Hypothalamus (tissue), 51 donors: ENCODE measurements around the gene POLA1.

ENCODE experiments used
- DNase-seq, 51 donors: peaks; one replicate each; lab custom pipeline; 2025; lab: John Stamatoyannopoulos, UW

POLA1 gene

DNA sequence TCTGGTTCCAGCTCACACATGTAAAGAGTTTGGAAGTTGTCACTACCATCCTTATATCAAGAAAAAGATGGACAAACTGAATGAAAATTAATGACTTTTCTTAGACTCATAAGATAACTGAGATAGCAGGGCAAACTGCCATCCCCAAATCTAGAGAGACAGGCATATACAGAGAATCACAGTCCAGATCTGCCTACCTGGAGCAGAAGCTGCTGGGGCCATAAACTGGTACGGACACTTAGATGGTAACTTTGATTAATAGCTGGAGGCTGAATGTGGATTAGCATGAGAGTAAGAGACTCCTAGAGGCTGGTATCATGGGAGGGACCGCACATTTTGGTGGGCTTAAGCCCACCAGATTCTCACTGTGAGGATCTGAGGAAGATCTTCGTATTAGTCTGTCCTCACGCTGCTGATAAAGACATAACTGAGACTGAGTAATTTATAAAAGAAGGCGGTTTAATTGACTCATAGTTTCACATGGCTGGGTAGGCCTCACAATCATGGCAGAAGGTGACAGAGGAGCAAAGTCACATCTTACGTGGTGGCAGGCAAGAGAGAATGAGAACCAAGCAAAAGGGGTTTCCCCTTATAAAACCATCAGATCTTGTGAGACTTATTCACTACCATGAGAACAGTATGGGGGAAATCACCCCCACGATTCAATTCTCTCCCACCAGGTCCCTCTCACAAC is 10.8 kb upstream of the POLA1 start:
- DNase-seq: no peak

DNA sequence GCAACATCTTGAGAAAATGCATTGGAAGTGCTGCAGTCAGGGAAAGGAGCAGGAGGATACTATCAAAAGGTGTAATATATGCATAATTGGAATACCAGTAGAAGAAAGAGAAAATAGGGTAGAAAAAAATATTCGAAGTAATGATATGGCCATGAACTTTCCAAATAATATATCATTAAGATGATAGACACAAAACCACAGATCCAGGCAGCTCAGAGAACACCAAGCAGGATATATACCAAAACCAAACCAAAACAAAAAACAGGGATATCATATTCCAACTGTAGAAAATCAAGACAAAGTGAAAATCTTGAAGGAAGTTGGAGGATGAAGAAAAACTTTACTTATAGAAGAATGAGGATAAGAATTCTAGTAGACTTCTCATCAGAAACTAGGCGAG is 9.7 kb upstream of the POLA1 start:
- no peak for DNase-seq

DNA sequence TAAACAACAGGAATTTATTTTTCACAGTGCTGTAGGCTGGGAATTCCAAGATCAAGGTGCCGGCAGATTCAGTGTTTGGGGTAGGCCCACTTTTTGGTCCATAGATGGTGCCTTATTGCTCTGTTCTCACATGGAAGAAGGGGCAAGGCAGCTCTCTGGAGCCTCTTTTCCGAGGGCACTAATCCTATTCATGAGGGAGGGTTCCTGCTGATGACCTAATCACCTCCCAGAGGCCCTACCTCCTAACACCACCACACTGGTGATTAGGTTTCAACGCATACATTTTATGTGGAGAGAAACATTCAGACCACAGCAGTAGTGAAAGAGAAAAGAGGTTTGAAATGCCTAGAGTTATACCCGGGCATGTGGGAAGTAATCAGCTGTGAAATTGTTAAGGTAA is 1.4 kb upstream of the POLA1 start:
- DNase-seq: no peak

DNA sequence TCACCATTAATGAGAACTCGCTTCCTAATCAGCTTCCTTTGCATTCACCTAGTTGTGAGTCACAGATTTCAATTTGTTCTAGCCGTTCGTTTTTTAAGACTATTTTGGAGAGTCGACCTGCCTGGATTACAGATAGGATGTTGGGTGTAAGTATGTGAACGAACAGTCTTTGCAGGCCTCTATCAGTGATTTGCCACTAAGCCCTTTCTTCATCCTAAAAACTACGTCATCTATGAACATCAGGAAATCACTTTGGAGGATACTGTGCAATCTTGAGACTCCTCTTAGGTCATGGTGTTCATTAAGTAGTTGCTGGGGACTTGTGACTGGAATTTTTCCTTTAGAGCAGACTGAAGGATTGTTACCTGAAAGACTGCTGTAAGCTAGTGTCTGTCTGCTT is 1.1 kb downstream of the POLA1 start:
- DNase-seq: no peak

DNA sequence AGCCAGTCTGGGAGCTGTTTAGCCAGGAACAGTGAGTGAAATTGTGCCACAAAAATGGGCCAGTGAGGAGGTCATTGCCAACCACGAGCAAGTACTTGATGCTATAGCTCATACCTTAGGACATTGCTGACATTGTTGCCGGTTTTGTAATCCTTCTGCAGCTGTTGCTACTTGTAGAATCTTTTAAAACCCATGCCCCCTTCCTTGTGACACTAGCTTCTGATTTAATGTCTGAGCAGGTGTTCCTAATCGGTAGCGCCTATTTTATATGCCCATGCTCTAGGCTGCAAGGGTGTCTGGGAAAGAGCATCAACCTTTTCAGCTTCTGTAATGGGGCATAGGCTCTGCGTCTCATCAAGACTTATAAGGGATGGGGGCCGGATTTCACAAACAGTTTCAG is 2.6 kb downstream of the POLA1 start:
- no peak for DNase-seq

DNA sequence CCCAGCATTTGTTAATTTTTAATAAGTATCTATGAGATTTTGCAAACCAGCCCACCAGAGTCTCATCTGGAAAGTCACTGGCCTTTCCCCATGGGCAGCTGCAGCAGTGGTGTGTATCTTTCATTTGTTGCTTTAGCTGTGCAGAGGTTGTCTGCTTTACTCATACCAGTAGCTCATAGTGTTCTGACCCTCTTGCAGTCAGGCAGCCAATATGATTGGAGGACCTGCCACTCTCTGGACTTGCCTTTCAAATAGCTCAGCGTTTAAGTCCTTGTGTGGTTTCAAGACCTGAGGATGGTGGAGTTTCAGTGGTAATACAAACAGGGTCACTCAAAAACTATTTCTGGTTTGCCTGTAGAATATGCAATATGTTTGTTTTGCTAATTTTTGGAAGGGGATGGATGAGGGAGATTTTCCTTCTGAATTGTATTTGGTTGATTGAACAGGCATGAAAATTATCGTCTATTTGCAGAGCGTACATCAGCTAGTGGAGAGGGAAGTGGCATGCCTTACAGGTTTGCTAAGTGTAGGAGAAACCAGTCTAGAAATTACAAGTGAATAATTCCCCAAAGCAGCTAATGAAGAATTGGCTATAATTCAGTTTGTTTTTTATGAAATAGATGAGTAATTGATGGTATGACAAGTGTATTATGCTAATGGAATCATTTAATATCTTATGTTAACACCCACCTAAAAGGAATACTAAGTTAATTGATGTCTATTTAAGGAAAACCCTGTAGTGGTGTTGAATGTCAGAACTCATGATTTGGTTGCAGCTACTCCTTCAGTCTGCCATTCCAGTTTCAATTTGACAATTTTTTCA is 8.9 kb downstream of the POLA1 start:
- DNase-seq: no peak

DNA sequence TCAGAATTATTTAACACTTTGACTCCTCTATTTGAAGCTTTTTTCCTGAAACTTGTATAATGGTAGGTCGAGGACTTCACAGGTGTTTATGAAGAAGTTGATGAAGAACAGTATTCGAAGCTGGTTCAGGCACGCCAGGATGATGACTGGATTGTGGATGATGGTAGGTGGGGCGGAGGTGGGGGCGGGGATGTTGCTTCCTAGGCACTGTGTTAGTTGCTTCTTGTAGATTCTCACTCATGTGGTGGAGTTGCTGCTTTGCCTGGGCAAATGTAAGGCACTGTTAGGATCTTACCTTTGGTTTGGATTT is 9.4 kb downstream of the POLA1 start:
- DNase-seq: no peak

DNA sequence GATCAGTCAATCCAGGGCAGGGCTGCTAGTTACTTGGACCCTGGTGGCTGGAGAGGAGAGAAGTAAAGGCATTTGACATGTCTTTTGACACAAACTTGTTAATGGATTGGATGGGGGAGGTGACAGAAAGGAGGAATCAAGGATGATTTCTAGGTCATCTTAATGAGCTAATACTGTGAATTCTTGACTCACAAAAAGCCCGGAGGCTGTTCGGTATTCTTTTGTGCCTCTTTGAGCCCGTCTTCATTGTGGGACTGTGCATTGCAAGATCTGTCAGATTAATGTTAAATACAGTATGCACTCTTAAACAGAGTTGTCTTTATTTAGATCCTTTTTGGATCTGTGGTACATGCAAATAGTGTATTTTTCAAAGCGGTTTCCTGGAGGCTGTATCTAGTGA is 25.1 kb downstream of the POLA1 start:
- DNase-seq: no peak

DNA sequence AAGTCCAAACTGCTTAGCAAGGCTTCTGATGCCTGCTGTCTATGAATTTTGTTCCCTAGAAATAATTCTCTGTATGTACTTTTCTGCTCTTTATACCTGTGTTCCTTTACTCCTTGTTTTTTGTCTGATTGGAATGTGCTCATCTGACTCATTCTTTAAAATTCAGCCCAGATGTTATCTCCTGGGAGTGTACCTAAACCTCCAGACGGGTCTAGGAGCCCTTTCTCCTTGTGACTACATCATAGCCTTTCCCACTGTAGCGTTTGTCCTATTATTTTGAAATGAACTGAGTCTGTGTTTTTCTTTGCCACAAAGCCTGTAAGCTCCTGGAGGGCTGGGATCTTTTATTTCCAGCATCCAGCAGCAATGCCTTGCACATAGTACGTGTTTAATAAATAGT is 26.3 kb downstream of the POLA1 start:
- no peak for DNase-seq

DNA sequence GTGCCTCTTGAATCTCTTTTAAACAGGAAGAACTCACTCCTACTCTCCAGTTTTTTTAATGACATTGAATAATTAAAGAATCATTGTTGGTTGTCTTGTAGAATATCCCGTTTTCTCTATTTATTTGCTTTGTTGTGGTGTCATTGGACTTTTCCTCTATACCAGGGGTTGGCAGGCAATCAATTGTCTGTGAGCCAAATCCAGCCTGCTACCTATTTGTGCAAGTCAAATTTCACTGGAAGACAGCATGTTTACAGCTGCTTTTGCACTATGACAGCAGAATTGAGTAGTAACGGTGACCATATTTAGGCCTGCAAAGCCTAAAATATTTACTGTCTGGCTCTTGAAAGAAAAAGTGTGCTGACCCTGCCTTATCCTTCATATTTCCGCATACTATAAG is 34.8 kb downstream of the POLA1 start:
- DNase-seq: no peak

DNA sequence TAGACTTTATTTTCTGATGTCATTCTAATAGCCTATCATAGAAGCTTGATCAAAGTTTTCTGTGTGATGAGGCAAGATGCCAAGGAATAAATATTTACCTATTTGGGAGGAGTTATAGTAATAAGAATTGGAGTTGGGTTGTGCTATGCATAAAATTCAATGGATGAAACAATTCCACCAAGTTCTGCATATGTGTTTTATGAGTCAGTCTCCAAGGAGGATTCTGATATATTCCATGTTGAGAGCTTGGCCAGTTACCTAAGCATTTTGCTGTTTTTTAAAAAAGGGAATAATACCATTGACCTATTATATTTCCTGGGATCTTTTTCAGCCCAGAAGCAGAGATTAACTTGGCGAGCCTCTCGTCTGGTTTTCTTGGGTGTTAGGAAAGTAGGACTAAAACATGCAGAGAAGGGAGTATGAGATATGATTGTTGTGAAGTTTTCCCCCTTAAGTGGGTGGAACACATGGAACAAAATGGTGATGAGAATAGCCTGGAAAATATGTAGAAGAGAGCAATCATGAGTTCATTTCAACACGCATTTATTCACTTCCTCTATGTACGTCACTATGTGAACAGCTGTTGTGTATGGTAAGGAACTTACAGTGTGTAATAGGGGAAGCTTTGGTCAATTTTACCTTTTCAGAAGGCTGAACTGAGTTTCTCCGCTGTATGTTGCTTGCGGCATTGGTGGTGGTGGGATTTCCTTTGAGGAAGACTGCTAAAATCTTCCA is 39.2 kb downstream of the POLA1 start:
- DNase-seq: no peak

DNA sequence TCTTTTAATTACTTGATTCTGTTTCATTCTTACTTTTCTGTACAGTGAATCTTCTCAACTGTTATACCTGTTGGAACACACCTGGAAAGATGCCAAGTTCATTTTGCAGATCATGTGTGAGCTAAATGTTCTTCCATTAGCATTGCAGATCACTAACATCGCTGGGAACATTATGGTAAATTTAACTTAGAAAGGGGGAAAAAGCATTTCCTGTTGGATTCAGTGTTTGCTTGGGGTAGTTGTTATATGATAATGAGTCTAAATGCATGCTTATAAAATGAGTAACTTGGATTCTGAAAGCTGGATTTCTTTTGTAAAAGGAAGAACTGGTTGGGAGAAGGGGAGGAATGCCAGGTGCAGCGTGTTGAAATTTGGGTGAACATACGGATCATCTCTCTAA is 47.6 kb downstream of the POLA1 start:
- no peak for DNase-seq

DNA sequence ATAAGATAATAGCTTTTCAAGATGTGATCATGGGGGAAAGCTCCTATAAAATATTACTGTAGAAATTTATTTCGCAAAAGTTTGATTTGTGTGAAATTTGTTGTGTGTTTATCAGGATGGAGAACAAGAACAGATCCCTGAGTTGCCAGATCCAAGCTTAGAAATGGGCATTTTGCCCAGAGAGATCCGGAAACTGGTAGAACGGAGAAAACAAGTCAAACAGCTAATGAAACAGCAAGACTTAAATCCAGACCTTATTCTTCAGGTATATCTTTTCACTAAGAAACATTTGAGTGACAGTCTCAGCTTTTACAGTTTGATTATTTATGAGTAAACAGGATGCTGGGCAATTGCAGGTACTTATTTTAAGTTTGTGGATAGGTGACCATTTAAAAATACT is 54.5 kb downstream of the POLA1 start:
- DNase-seq: no peak

DNA sequence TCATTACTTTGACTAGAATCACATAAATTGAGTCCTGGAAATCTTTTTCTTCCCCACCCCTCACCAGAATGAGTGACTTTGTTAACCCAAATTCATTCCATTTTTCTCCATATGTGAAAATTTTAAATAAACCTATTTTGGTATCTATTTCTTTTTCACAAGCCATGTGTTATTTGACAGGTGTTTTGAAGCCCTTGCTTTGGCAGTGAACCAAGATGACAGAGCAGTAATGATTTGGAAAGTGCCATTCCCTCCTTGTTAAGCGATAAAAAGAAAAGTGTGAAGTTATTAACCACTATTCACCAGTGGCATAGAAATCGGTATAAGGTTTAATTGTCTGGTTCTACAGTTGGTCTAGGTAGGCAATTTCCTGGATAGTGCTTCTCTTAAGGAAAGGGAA is 66.1 kb downstream of the POLA1 start:
- DNase-seq: no peak

DNA sequence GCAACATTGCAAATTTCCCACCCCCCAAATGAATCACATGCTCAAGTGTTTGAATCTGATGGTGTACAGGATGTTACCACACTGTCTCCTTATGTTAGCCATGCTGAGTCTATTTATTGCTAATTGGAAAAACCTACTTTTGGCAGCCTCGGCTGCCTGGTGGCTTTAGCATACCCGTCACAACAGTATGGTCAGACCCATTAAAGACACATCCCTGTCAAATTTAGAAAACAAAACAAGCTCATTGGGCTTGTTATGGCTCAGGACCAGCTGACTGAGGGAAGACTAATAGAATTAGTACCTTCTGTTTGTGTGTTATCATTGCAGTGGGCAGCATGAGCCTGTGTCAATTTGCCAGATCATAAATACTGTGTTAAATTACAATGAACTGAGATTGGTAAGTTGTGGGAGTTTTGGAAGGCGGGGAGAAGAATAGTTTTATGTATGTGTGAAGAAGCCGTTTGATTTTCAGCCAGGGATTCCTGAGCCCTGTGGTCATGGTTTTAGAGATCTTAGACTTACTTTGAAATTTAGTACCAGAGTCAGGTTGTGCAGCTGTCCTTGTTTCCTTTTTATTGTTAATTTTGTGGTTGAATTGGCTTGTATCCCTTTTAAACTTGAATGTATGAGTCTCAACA is 66.8 kb downstream of the POLA1 start:
- DNase-seq: no peak

DNA sequence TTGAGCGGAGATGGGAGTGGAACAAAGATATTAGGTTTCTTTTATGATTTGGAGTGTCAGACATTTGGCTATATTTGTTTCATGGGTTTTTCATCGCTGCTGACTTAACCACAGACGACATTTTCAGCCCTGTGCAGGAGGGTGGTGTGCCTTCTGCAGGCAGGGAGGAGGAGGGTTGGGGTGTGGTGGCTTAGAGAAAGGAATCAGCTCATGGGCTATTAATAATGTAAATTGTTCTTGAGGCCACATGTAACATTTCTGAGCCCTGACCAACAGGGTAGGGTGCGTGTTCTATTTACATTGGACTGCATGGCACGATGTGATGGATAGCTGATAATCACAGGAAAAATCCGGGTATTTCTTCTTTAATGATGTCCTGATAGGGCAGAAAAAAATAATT is 67.6 kb downstream of the POLA1 start:
- no peak for DNase-seq

DNA sequence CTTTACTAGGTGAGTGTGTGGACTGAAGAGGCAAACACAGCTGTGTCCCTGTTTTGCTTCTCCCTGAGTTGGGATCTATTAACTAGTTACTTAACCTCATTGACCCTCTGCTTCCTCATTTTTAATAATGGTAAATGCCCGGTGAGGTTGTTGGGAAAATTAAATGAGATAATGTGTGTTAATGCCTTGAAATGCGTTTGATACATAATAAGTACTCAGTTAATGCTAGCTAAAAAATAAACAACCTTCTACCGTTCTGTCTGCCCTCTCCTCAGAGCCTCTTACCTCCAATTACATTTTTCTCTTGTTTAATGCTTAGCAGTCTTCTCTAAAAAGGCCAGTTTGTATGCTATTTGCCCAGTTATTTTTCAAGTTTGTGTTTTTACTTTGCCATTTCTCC is 70.3 kb downstream of the POLA1 start:
- no peak for DNase-seq

DNA sequence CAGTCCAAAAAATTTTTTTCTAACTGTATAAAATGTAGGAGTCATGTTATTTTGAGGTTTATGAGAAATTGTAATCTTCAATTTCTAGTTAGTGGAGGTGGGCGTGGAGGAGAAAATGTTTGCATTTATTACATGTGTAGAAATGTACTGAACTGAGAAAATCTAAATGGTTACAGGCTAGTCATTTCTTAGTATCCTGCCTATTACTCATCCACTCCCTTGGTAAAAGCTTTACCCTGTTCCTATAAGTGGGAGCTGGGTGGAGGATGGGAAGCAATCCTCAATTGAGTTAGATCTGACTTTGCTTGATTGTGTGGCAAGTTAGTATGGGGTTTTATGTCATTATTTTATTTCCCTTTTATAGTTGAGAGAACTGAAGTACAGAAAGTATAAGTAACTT is 73.8 kb downstream of the POLA1 start:
- no peak for DNase-seq

DNA sequence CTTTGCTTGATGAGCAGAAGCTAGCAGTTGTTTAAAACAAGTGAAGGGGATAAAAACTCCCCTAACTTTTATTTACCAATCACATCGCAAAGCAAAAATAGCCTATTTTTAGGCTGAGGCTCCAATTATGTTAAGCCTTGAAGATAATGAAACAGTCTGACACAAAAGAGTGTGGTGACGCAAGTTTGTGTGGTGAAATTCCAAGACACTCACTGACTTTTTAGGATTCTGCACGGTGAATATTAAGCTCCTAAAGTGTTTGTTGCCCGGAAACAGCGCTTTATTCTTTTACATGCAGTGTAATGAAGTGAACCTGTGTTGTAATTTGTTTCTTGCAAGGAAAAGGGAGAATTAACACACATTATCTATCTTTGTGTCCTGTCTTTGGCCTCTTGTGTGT is 74.8 kb downstream of the POLA1 start:
- DNase-seq: no peak

DNA sequence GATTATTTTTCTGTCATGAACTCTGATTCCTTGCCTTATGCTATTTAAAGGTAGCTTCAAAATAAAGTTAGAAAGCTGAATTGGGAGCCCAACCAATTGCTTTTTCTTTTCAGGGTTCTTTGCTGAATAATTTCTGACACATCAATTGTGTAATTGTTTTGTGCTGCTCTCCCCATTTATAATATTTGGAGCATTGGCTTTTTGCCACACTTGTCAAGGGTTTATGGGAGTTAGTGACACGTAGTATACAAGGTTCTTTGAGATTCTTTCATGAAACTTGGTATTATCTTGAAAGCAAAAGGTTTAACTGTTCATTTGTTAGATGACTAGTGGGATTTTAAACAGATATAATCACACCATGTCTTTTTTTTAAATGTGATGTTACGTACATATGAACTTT is 80.9 kb downstream of the POLA1 start:
- DNase-seq: no peak

DNA sequence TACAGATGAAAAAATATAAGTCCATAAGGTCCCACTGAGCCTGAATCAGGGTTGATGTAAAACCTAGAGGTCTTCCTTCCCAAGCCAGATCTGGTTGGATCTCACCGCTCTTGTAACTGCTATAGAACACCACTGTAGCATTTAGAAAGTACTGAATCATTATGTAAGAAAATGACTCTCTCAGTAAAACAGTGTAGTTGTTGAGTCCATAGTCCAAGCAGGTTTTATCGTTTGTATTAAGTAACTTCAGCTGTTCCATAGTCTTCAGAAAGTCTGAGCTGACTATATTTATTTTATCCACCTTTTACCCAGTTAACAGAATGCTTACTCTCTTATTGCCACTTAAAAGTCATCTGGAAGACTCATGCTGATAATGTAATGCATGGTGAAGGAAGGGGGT is 82.2 kb downstream of the POLA1 start:
- no peak for DNase-seq

DNA sequence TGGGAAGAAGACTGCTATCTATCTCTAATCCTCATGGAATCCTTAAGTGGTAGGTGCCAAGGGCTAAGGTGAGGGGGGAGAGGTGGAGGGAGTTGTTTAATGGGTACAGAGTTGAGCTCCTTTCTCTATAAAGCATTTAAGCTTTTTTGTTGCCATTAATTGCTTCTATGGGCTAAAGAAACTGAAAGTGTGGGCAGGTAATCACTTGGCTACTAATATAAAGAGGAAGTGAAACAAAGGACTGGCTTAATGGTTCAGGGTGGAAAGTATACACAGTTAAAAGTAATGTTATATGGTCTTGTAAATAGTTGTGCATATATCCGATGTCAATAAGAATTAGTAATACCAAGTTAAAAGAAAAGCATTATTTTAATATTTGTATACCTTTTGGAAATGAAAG is 83.9 kb downstream of the POLA1 start:
- DNase-seq: no peak
